Endodermal cell (in vitro differentiated cells): ENCODE results near the gene MISP3. TPM values are rescaled to one million over a fixed set of nuclear protein-coding genes. Genes with fewer than 3 reads are reported as not detected.

Experiments used
- DNase-seq: peaks from one replicate; pipeline ENCODE4 v3.0.0-alpha.2; 2017
- H3K27ac ChIP-seq: 2 replicates; pipeline ENCODE4 v1.5.1; 2013; ENCODE audit warnings: mild to moderate bottlenecking, low read depth, low read length, moderate library complexity
- H3K27me3 ChIP-seq: 2 replicates; pipeline ENCODE4 v1.6.1; 2013; ENCODE audit warnings: mild to moderate bottlenecking, low read length, moderate library complexity; ENCODE audit not compliant: insufficient read depth, control insufficient read depth, poor library complexity, severe bottlenecking
- H3K36me3 ChIP-seq: 2 replicates; pipeline ENCODE4 v1.7.0; 2013; ENCODE audit warnings: mild to moderate bottlenecking, low read length, moderate library complexity; ENCODE audit not compliant: control insufficient read depth, insufficient read depth
- H3K4me1 ChIP-seq: one replicate; pipeline ENCODE4 v1.7.0; 2013; ENCODE audit warnings: low read length; ENCODE audit not compliant: control insufficient read depth, insufficient read depth
- H3K4me3 ChIP-seq: 2 replicates; pipeline ENCODE4 v1.5.1; 2013; ENCODE audit warnings: mild to moderate bottlenecking, low read length, moderate library complexity
- H3K9ac ChIP-seq: 2 replicates; pipeline ENCODE4 v1.6.1; 2013; ENCODE audit warnings: mild to moderate bottlenecking, low read length, moderate library complexity; ENCODE audit not compliant: poor library complexity, severe bottlenecking; ENCODE audit errors: extremely low read depth
- H3K9me3 ChIP-seq: 2 replicates; pipeline ENCODE4 v1.6.1; 2013; ENCODE audit warnings: mild to moderate bottlenecking, low read length, moderate library complexity; ENCODE audit not compliant: control insufficient read depth
- H3K27ac Mint-ChIP-seq: 2 replicates; pipeline ENCODE4 v1.8.0; 2020; ENCODE audit warnings: mixed read lengths
- H3K27me3 Mint-ChIP-seq: 2 replicates; pipeline ENCODE4 v1.8.0; 2021; ENCODE audit warnings: mild to moderate bottlenecking, mixed read lengths; ENCODE audit not compliant: insufficient read depth
- H3K36me3 Mint-ChIP-seq: 2 replicates; pipeline ENCODE4 v1.8.0; 2020; ENCODE audit warnings: low read depth, mixed read lengths
- H3K4me1 Mint-ChIP-seq: 2 replicates; pipeline ENCODE4 v1.8.0; 2020; ENCODE audit warnings: mixed read lengths
- H3K4me3 Mint-ChIP-seq: 2 replicates; pipeline ENCODE4 v1.8.0; 2020; ENCODE audit warnings: mild to moderate bottlenecking, moderate library complexity, mixed read lengths
- H3K9me3 Mint-ChIP-seq: 2 replicates; pipeline ENCODE4 v1.8.0; 2020; ENCODE audit warnings: mild to moderate bottlenecking, mixed read lengths
- WGBS, 2 experiments: methylation state at CpG; one replicate each; pipeline versions ENCODE4 v1.1.5 to v1.1.7; 2013; ENCODE audit warnings: missing lambda C conversion rate in 2 of 2, mixed read lengths in 1 of 2; ENCODE audit not compliant: insufficient coverage in 1 of 2, insufficient read length in 1 of 2; 5-methylcytosine and 5-hydroxymethylcytosine counted together
- total RNA-seq, 2 donors: library from RNA; stranded (reverse); fragmentation: NEBNext Ultra II Directional in 1 of 2; extraction: Animal tissue kit (Norgen Biotek cat#: 25700) in 1 of 2; gene quantifications; 2 replicates in 1 of 2; 3 replicates in 1 of 2; pipeline ENCODE4 v1.2.1, GENCODE V29; 2021
- TF ChIP-seq, protein P1 (sequence below): fragments of 200-600 bp; sonication (generic); conservative IDR thresholded peaks from 2 replicates; pipeline ENCODE4 v1.5.0; 2021; ENCODE audit warnings: antibody characterized with exemption, mild to moderate bottlenecking

The MISP3 gene
- total RNA-seq, 2 donors from 2014 or later = 0.73 to 1.4 TPM

- Histone ChIP-seq H3K36me3 (peaks cover 8% of the 10 kb centered on the region), H3K9ac (no peak overlapping the region), H3K4me1 (no peaks in the 10 kb centered on the region), H3K9me3 (no peaks in the 10 kb centered on the region), H3K27ac (no peak overlapping the region), H3K27me3 (peaks cover 11% of the 10 kb centered on the region), H3K4me3 (no peak overlapping the region)
- TF ChIP-seq, protein P1, sequence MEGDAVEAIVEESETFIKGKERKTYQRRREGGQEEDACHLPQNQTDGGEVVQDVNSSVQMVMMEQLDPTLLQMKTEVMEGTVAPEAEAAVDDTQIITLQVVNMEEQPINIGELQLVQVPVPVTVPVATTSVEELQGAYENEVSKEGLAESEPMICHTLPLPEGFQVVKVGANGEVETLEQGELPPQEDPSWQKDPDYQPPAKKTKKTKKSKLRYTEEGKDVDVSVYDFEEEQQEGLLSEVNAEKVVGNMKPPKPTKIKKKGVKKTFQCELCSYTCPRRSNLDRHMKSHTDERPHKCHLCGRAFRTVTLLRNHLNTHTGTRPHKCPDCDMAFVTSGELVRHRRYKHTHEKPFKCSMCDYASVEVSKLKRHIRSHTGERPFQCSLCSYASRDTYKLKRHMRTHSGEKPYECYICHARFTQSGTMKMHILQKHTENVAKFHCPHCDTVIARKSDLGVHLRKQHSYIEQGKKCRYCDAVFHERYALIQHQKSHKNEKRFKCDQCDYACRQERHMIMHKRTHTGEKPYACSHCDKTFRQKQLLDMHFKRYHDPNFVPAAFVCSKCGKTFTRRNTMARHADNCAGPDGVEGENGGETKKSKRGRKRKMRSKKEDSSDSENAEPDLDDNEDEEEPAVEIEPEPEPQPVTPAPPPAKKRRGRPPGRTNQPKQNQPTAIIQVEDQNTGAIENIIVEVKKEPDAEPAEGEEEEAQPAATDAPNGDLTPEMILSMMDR = no peak
- Mint-ChIP-seq H3K36me3 (peaks cover 28% of the 10 kb centered on the region), H3K4me1 (no peaks in the 10 kb centered on the region), H3K4me3 (no peak overlapping the region), H3K27ac (no peak overlapping the region), H3K9me3 (peaks cover 5% of the 10 kb centered on the region), H3K27me3 (peaks cover 24% of the 10 kb centered on the region)
- no peak for DNase-seq
- 92 to 94% methylated on average over 3 to 9 of the region's 9 CpGs for WGBS, 2 experiments
Observed at GRCh38 chr19:14051980-14052379, 20.6 kb upstream of the MISP3 start.

GRCh38 chr19:14052470-14052869 lies 20.1 kb upstream of the MISP3 start:
- H3K9me3 Mint-ChIP-seq = peaks cover 5% of the 10 kb centered on the region
- TF ChIP-seq, protein P1 = no peak
- H3K36me3 ChIP-seq = peaks cover 8% of the 10 kb centered on the region
- H3K27ac ChIP-seq = no peak overlapping the region
- no peak overlapping the region for H3K27ac Mint-ChIP-seq
- no peaks in the 10 kb centered on the region for H3K9me3 ChIP-seq
- no peak overlapping the region for H3K4me3 ChIP-seq
- WGBS, 2 experiments = 87 to 93% methylated on average over 4 to 6 of the region's 6 CpGs
- no peak overlapping the region for H3K9ac ChIP-seq
- H3K36me3 Mint-ChIP-seq = peaks cover 28% of the 10 kb centered on the region
- no peaks in the 10 kb centered on the region for H3K4me1 Mint-ChIP-seq
- no peaks in the 10 kb centered on the region for H3K4me1 ChIP-seq
- no peak for DNase-seq
- no peak overlapping the region for H3K4me3 Mint-ChIP-seq
- peaks cover 14% of the 10 kb centered on the region for H3K27me3 ChIP-seq
- H3K27me3 Mint-ChIP-seq = peaks cover 28% of the 10 kb centered on the region

- Mint-ChIP-seq H3K36me3 (peaks cover 28% of the 10 kb centered on the region), H3K27ac (no peak overlapping the region), H3K27me3 (peaks cover 33% of the 10 kb centered on the region), H3K4me1 (no peaks in the 10 kb centered on the region), H3K9me3 (peaks cover 5% of the 10 kb centered on the region), H3K4me3 (no peak overlapping the region)
- no peak for DNase-seq
- 96% methylated on average over 3 of the region's 3 CpGs for WGBS, 2 experiments
- H3K9ac ChIP-seq = no peak overlapping the region
- no peak overlapping the region for H3K4me3 ChIP-seq
- H3K36me3 ChIP-seq = peaks cover 8% of the 10 kb centered on the region
- H3K9me3 ChIP-seq = no peaks in the 10 kb centered on the region
- TF ChIP-seq, protein P1 = no peak
- no peak overlapping the region for H3K27ac ChIP-seq
- no peaks in the 10 kb centered on the region for H3K4me1 ChIP-seq
- peaks cover 18% of the 10 kb centered on the region for H3K27me3 ChIP-seq
Observed at GRCh38 chr19:14053032-14053431, 19.6 kb upstream of the MISP3 start.
